Pancreas (tissue), 10 donors: ENCODE measurements around the gene INSL6. TPM values are rescaled to one million over a fixed set of nuclear protein-coding genes. Genes with fewer than 3 reads are reported as not detected.

Source experiments
- ATAC-seq, 4 donors: fragments of 200-7000 bp; cut with Tn5 transposase; one replicate each; pipeline versions ENCODE4 v1.8.0 to v1.9.1; 2020; ENCODE audit warnings: mild to moderate bottlenecking in 4 of 4, moderate library complexity in 4 of 4
- DNase-seq, 6 donors: peaks; one replicate each; pipeline ENCODE4 v3.0.0-alpha.2; 2020
- FAIRE-seq: peaks from 2 replicates; lab custom pipeline; 2012; peaks lifted over from hg19 to GRCh38; lab: Jason Lieb, UNC
- H3K27ac ChIP-seq, 4 donors: fragments of 200-600 bp; sonication (generic); 1 replicate in 3 of 4; 2 replicates in 1 of 4; pipeline versions ENCODE4 v1.5.0 to v1.8.0; 2020
- H3K27me3 ChIP-seq, 4 donors: fragments of 200-600 bp; one replicate each; pipeline ENCODE4 v1.8.0; 2021
- H3K36me3 ChIP-seq, 3 donors: fragments of 200-600 bp; sonication (generic) in 1 of 3; one replicate each; pipeline versions ENCODE4 v1.5.0 to v1.8.0; 2020 to 2021
- H3K4me1 ChIP-seq, 3 donors: fragments of 200-600 bp; one replicate each; pipeline ENCODE4 v1.8.0; 2021
- H3K4me3 ChIP-seq, 4 donors: fragments of 200-600 bp; sonication (generic) in 2 of 4; one replicate each; pipeline versions ENCODE4 v1.5.0 to v1.8.0; 2020 to 2021
- H3K9me3 ChIP-seq, 4 donors: fragments of 200-600 bp; one replicate each; pipeline ENCODE4 v1.8.0; 2021
- CTCF ChIP-seq, 4 donors: fragments of 200-600 bp; sonication (generic) in 3 of 4; IDR thresholded peaks; one replicate each; pipeline versions ENCODE4 v1.5.0 to v1.8.0; 2021; ENCODE audit warnings: antibody characterized with exemption in 4 of 4
- WGBS, 2 donors: extraction: QIAGEN DNeasy Blood & Tissue Kit; methylation state at CpG; one replicate each; pipeline ENCODE4 v1.1.7; 2013; 5-methylcytosine and 5-hydroxymethylcytosine counted together
- intact Hi-C, 3 donors: fragments of 100-400 bp; cut with DNase I; formaldehyde crosslinking; loops; one replicate each; pipeline versions ENCODE4 v1.11.1 to v1.14.2; 2022
- polyA plus RNA-seq, 2 donors: library from polyadenylated mRNA; stranded (reverse); fragments of 200-250 nt; gene quantifications; one replicate each; pipeline ENCODE4 v1.2.3, GENCODE V29; 2013
- total RNA-seq, 6 donors: library from RNA; stranded (reverse); fragmentation: NEBNext Ultra II Directional in 4 of 6; extraction: Animal tissue kit (Norgen Biotek cat#: 25700) in 4 of 6; gene quantifications; one replicate each; pipeline versions ENCODE4 v1.2.1 to v1.2.4, GENCODE V29; 2021 to 2023
- donor health status: healthy with polysubstance abuse.
- donor health status: DM: no; HTN: no; CAD: no; lungs with moderate emphysema.
- donor health status: DM: no; HTN: no; CAD: no.
- donor health status: control.
- donor health status: control.
- donor health status: Bipolar disorder and iron deficiency.
- donor health status: DM: yes; HTN: yes; CAD: no.
- donor health status: DM: no; HTN: no; CAD: no.
- donor health status: DM: no; HTN: no; CAD: no.
- donor health status: DM: yes; HTN: yes; CAD: no.

Gene INSL6
- total and polyA plus RNA-seq, 8 donors = 0.23 TPM; not detected in 7

- no peak overlapping the region for H3K4me3 ChIP-seq
- no peaks in the 10 kb centered on the region for H3K4me1 ChIP-seq
- WGBS, 2 donors = 30 to 53% methylated on average over 1 of the region's 1 CpG
- DNase-seq (no peak), FAIRE-seq (no peak), ATAC-seq (no peak)
- no peaks in the 10 kb centered on the region for H3K9me3 ChIP-seq
- TF ChIP-seq CTCF (IDR thresholded peaks at IDR 0.05) = no peak
- no peak overlapping the region for H3K27ac ChIP-seq
- intact Hi-C loops = no loop called here
- no peaks in the 10 kb centered on the region for H3K36me3 ChIP-seq
- peaks cover 0 to 5% (median 0%) of the 10 kb centered on the region in 4 donors for H3K27me3 ChIP-seq
Measured at GRCh38 chr9:5195463-5195862, 10.0 kb upstream of the INSL6 start.

GRCh38 chr9:5193345-5193744 lies 7.9 kb upstream of the INSL6 start:
- Histone ChIP-seq H3K4me1 (no peaks in the 10 kb centered on the region), H3K4me3 (no peak overlapping the region), H3K9me3 (no peaks in the 10 kb centered on the region), H3K27me3 (no peaks in the 10 kb centered on the region), H3K36me3 (no peaks in the 10 kb centered on the region), H3K27ac (no peak overlapping the region)
- no peak for DNase-seq
- WGBS, 2 donors = 45% methylated on average over 2 of the region's 2 CpGs
- no peak for TF ChIP-seq CTCF (IDR thresholded peaks at IDR 0.05)
- FAIRE-seq = no peak
- intact Hi-C loops = no loop called here
- no peak for ATAC-seq

- FAIRE-seq = no peak
- no peak overlapping the region for H3K27ac ChIP-seq
- no peaks in the 10 kb centered on the region for H3K27me3 ChIP-seq
- intact Hi-C loops = no loop called here
- H3K4me3 ChIP-seq = no peak overlapping the region
- no peak for DNase-seq
- WGBS, 2 donors = 65 to 66% methylated on average over 3 of the region's 3 CpGs
- no peaks in the 10 kb centered on the region for H3K9me3 ChIP-seq
- H3K36me3 ChIP-seq = no peaks in the 10 kb centered on the region
- no peaks in the 10 kb centered on the region for H3K4me1 ChIP-seq
- TF ChIP-seq CTCF (IDR thresholded peaks at IDR 0.05) = no peak
- ATAC-seq = no peak
Measured at GRCh38 chr9:5191985-5192384, 6.5 kb upstream of the INSL6 start.

- Histone ChIP-seq H3K36me3 (no peaks in the 10 kb centered on the region), H3K27ac (no peak overlapping the region), H3K4me3 (no peak overlapping the region), H3K4me1 (no peaks in the 10 kb centered on the region), H3K27me3 (no peaks in the 10 kb centered on the region), H3K9me3 (no peaks in the 10 kb centered on the region)
- intact Hi-C loops = loop anchor here in 1 of 3 donors (5.0 kb wide), 1 partner anchor 404 kb away; no protein-coding TSS in a partner anchor
- ATAC-seq (no peak), FAIRE-seq (no peak), DNase-seq (peak in 1 of 6 donors; percentile 20)
- 48 to 61% methylated on average over 10 of the region's 10 CpGs for WGBS, 2 donors
- TF ChIP-seq CTCF (IDR thresholded peaks at IDR 0.05) = no peak
Measured at GRCh38 chr9:5188060-5188984, 2.9 kb upstream of the INSL6 start.
